ENCODE data around the gene BTBD9. TPM values are rescaled to one million over a fixed set of nuclear protein-coding genes. Genes with fewer than 3 reads are reported as not detected.

BTBD9 gene
- total RNA-seq, 1 experiment from 2014 or later: 12.5 TPM

GRCh38 chr6:38588631-38589366 is 50.9 kb downstream of the BTBD9 start:
- Mint-ChIP-seq H3K36me3 (ENCODE audit: insufficient read depth, unreplicated experiment) (peaks cover 12% of the 10 kb centered on the region), H3K27me3 (ENCODE audit: insufficient read depth, unreplicated experiment) (no peaks in the 10 kb centered on the region), H3K4me1 (ENCODE audit: insufficient read depth, unreplicated experiment) (peaks cover 5% of the 10 kb centered on the region), H3K9me3 (ENCODE audit: unreplicated experiment) (no peaks in the 10 kb centered on the region), H3K27ac (ENCODE audit: low read depth, unreplicated experiment) (no peak overlapping the region), H3K4me3 (ENCODE audit: unreplicated experiment) (no peak overlapping the region)
- TF ChIP-seq, protein P1, sequence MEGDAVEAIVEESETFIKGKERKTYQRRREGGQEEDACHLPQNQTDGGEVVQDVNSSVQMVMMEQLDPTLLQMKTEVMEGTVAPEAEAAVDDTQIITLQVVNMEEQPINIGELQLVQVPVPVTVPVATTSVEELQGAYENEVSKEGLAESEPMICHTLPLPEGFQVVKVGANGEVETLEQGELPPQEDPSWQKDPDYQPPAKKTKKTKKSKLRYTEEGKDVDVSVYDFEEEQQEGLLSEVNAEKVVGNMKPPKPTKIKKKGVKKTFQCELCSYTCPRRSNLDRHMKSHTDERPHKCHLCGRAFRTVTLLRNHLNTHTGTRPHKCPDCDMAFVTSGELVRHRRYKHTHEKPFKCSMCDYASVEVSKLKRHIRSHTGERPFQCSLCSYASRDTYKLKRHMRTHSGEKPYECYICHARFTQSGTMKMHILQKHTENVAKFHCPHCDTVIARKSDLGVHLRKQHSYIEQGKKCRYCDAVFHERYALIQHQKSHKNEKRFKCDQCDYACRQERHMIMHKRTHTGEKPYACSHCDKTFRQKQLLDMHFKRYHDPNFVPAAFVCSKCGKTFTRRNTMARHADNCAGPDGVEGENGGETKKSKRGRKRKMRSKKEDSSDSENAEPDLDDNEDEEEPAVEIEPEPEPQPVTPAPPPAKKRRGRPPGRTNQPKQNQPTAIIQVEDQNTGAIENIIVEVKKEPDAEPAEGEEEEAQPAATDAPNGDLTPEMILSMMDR (IDR thresholded peaks at IDR 0.05; ENCODE audit: unreplicated experiment): no peak
- DNase-seq (ENCODE audit: unreplicated experiment): peak; percentile 62
- ChIA-PET POLR2A (interaction anchor here (0.6 to 1.7 kb wide), 4 partner anchors 13 to 29 kb away, joined by 3 to 8 read pairs (median 3); no protein-coding TSS in a partner anchor), CTCF (interaction anchor here (0.6 kb wide), 1 partner anchor 19 kb away, joined by 3 read pairs; no protein-coding TSS in a partner anchor)
- intact Hi-C loops (cut with micrococcal nuclease): no loop called here
- no TSS peak for BruUV-seq (replicated peaks)

DNA sequence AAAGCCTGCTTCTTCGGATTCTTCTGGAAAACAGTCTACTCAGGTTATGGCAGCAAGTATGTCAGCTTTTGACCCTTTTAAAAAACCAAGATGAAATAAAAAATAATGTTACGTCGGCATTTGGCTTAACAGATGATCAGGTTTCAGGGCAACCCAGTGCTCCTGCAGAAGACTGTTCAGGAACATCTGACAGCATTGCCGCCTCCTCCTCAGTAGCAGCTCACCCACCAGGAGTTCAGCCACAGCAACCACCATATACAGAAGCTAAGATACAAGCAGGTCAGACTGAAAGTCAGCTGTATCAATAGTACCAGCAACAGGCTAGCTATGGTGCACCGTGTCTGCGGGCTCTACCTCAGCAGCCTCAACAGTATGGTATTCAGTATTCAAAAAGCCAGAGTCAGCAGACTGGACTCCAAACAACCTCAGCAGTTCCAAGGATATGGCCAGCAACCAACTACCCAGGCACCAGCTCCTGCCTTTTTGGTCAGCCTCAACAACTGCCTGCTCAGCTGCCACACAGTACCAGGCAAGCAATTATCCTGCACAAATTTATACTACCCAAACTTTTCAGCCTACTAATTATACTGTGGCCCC is 51.9 kb downstream of the BTBD9 start:
- CTCF ChIA-PET: interaction anchor here (0.6 kb wide), 2 partner anchors 18 to 123 kb away, joined by 3 to 4 read pairs; no protein-coding TSS in a partner anchor
- Mint-ChIP-seq H3K27ac (ENCODE audit: low read depth, unreplicated experiment) (no peak overlapping the region), H3K27me3 (ENCODE audit: insufficient read depth, unreplicated experiment) (no peaks in the 10 kb centered on the region), H3K4me3 (ENCODE audit: unreplicated experiment) (no peak overlapping the region), H3K9me3 (ENCODE audit: unreplicated experiment) (no peaks in the 10 kb centered on the region), H3K36me3 (ENCODE audit: insufficient read depth, unreplicated experiment) (peaks cover 12% of the 10 kb centered on the region), H3K4me1 (ENCODE audit: insufficient read depth, unreplicated experiment) (no peaks in the 10 kb centered on the region)
- DNase-seq (ENCODE audit: unreplicated experiment): no peak
- intact Hi-C loops (cut with micrococcal nuclease): no loop called here
- POLR2A ChIA-PET: interaction anchor here (0.6 to 1.7 kb wide), 3 partner anchors 14 to 28 kb away, joined by 3 to 8 read pairs (median 3); no protein-coding TSS in a partner anchor
- TF ChIP-seq, protein P1 (IDR thresholded peaks at IDR 0.05; ENCODE audit: unreplicated experiment): no peak
- no TSS peak for BruUV-seq (replicated peaks)

GRCh38 chr6:38586992-38587391 is 52.7 kb downstream of the BTBD9 start:
- Mint-ChIP-seq H3K9me3 (ENCODE audit: unreplicated experiment) (no peaks in the 10 kb centered on the region), H3K4me3 (ENCODE audit: unreplicated experiment) (no peak overlapping the region), H3K4me1 (ENCODE audit: insufficient read depth, unreplicated experiment) (no peaks in the 10 kb centered on the region), H3K27me3 (ENCODE audit: insufficient read depth, unreplicated experiment) (no peaks in the 10 kb centered on the region), H3K27ac (ENCODE audit: low read depth, unreplicated experiment) (no peak overlapping the region), H3K36me3 (ENCODE audit: insufficient read depth, unreplicated experiment) (peaks cover 4% of the 10 kb centered on the region)
- BruUV-seq (replicated peaks): no TSS peak
- intact Hi-C loops (cut with micrococcal nuclease): no loop called here
- DNase-seq (ENCODE audit: unreplicated experiment): no peak
- POLR2A ChIA-PET: no interaction called here
- CTCF ChIA-PET: no interaction called here
- TF ChIP-seq, protein P1 (IDR thresholded peaks at IDR 0.05; ENCODE audit: unreplicated experiment): no peak

DNA sequence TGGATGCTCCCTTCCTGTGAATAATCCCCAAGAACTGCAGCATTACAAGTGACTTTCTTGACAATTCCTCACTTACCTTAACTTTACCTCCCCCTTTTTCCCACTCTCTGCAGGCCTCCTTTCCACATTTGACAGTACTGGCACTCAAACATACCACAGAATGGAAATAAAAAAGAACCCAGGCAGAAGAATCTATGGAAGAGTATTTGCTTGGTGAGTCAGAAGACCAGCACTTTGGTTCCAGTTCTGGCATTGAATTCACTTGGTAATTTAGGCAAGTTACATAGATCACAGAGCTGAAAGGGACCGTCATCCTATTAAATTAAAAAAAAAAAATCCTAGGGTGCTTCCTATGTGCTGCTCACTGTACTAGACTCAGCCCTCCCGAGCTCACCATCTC is 55.0 kb downstream of the BTBD9 start:
- ChIA-PET POLR2A (interaction anchor here (1.1 kb wide), 1 partner anchor 10 kb away, joined by 3 read pairs; no protein-coding TSS in a partner anchor), CTCF (interaction anchor here (1.3 kb wide), 1 partner anchor 14 kb away, joined by 5 read pairs; no protein-coding TSS in a partner anchor)
- Mint-ChIP-seq H3K4me3 (ENCODE audit: unreplicated experiment) (no peak overlapping the region), H3K9me3 (ENCODE audit: unreplicated experiment) (no peaks in the 10 kb centered on the region), H3K36me3 (ENCODE audit: insufficient read depth, unreplicated experiment) (no peaks in the 10 kb centered on the region), H3K4me1 (ENCODE audit: insufficient read depth, unreplicated experiment) (no peaks in the 10 kb centered on the region), H3K27ac (ENCODE audit: low read depth, unreplicated experiment) (no peak overlapping the region), H3K27me3 (ENCODE audit: insufficient read depth, unreplicated experiment) (no peaks in the 10 kb centered on the region)
- DNase-seq (ENCODE audit: unreplicated experiment): no peak
- intact Hi-C loops (cut with micrococcal nuclease): no loop called here
- TF ChIP-seq, protein P1 (IDR thresholded peaks at IDR 0.05; ENCODE audit: unreplicated experiment): no peak
- BruUV-seq (replicated peaks): no TSS peak
